Erythroblast (primary cell): Measurements from ENCODE around the gene PXYLP1.

Source experiments
- DNase-seq, 2 experiments: peaks; one replicate each; lab custom pipeline; 2025; lab: John Stamatoyannopoulos, UW
- GATA1 ChIP-seq: IDR thresholded peaks from 2 replicates; pipeline ENCODE4 v1.6.1; 2011; ENCODE audit warnings: low read depth, mild to moderate bottlenecking, control low read depth, low read length, moderate library complexity
- POLR2A ChIP-seq: IDR thresholded peaks from 2 replicates; pipeline ENCODE4 v1.6.1; 2011; ENCODE audit warnings: mild to moderate bottlenecking, low read length

Gene PXYLP1

DNA sequence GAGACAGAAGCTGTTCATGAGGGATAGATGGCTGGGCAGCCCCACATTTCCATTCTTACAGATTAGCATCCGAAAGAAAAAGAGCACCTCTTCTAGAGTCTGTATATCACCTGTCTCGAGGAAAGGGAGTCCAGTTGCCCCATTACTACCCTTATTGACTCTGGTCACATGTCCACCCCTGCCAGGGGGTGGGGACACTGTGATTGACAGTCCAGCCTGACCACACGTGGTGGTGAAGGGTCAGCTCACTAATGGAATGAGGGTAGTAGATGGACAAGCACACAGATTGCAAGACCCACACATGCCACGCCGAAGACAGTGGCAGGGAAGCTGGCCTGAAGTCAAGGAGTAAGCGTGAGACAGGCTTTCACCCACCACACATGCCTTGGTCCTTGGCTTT is 45.8 kb downstream of the PXYLP1 start:
- no peak for DNase-seq
- TF ChIP-seq POLR2A (no peak), GATA1 (no peak)

- no peak for TF ChIP-seq GATA1
- TF ChIP-seq POLR2A, result no peak
- DNase-seq, result no peak
These were observed 46.8 kb downstream of the PXYLP1 start for GRCh38 chr3:141278196-141279076.

DNA sequence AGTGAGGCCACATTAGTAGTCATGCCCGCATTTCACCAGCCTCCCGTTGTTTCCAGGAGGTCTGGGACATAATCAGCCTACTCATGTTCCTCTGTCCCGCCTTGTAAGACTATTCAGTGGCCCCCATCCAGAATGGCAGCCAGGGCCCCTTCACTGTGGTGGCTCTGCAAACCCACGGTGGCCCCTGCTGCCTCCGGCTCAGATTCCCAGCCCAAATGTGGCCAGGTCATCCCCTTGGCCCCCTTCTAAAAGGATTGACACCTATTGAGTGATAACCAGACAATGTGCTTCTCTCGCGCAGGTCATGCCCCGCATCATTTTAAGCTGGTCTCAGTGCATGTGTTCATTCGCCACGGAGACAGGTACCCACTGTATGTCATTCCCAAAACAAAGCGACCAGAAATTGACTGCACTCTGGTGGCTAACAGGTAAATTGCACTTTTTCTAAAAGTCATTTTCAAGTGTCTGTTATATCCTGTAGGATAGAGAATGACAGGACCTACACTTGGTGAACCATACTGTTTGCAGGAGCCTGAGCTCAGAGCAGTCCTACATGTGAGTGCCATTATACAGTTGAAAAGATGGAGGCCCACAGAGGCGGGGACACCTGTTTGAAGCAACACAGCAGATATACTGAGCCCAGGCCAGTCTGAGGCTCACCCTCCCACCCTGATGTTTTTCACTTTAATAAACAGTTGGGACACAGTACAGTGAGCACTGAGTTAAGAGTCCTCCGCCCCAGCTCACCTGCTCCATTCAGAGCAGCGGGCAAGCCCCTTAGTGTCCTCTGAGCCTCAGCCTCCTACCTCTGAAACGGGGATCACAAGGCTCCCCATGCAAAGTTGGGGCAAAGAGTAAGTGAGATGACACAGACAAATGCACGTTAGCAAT is 47.7 kb downstream of the PXYLP1 start:
- DNase-seq, result peak; percentile 16 to 25
- TF ChIP-seq GATA1 (no peak), POLR2A (no peak)

- DNase-seq, result no peak
- TF ChIP-seq POLR2A (no peak), GATA1 (no peak)
These were observed 48.5 kb downstream of the PXYLP1 start for GRCh38 chr3:141280086-141280485.

- TF ChIP-seq POLR2A (no peak), GATA1 (no peak)
- DNase-seq, result no peak
These were observed 49.1 kb downstream of the PXYLP1 start for GRCh38 chr3:141280690-141281089.

GRCh38 chr3:141285570-141285969 is 53.9 kb downstream of the PXYLP1 start:
- TF ChIP-seq GATA1 (no peak), POLR2A (no peak)
- DNase-seq, result no peak

DNA sequence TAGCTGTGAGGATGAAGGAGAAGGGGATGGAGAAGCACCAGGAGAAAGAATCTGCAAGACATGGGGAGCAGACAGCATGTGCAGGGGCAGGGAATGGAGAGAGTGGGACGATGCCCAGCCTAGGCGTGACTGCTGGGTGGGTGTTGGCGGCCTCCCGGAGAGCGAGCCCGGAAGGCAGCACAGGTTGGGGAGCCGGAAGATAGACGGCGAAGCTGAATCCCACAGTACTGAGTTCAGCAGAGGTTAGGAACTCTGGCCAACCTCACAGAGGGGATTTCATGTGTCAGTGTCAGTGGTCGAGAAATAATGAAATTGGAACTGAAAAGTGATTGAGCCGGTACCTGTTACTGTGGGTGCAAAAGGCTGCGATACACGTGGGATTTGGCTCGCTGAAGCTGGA is 55.2 kb downstream of the PXYLP1 start:
- no peak for TF ChIP-seq POLR2A
- no peak for TF ChIP-seq GATA1
- no peak for DNase-seq

DNA sequence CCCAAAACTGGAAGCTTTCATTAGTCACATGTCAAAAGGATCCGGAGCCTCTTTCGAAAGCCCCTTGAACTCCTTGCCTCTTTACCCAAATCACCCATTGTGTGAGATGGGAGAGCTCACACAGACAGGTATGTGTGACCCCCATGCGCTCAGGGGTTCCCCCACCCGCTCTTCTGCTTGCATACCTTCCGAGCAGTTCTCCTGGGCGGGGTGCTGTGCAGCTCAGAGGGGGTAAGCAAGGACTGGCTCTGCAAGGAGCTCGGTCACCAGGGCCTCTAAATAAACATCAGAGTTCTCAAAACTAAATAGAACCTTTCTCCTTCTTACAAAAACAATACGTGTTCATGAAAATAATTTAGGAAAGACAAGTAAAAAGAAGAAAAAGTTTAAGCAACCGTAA is 55.7 kb downstream of the PXYLP1 start:
- DNase-seq, result no peak
- no peak for TF ChIP-seq POLR2A
- TF ChIP-seq GATA1, result no peak

GRCh38 chr3:141288336-141288990 is 56.8 kb downstream of the PXYLP1 start:
- TF ChIP-seq GATA1, result no peak
- no peak for TF ChIP-seq POLR2A
- DNase-seq, result no peak

- TF ChIP-seq POLR2A, result no peak
- TF ChIP-seq GATA1, result no peak
- no peak for DNase-seq
These were observed 57.7 kb downstream of the PXYLP1 start for GRCh38 chr3:141289228-141289772.

DNA sequence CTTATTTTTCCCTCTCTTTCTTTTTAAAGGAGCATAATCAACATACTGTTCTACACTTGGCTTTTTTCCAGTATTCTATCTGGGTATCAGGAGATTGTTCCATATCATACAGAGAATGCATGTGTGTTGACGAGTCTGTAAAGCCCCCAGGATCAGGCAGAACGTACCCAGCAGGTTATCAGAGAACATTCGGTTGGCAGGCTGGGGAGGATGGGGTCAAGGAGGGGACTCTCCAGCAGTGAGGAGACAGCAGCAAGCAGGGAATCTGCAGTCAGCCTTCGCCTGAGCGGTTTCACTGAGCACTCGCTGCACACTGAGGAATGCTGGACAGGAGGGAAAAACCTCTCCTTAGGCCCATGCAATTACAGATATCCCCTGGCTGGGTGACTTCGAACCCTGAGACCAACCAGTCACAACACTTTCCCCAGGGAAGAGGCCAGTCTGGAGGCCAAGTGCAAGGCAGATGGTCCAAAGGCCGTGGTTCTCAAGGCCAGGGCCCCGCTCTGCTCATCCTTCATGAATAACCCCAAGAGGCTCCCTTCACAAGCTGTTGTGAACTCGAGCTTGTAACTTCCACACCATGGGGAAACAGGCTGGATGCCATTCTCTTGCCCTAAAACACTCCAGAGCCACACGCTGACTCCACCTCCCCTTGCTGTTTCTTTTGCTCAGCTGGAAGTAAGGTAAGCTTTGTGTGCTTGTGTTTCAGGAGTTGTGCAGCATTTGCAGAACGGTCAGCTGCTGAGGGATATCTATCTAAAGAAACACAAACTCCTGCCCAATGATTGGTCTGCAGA is 60.1 kb downstream of the PXYLP1 start:
- DNase-seq, result peak; percentile 32 to 84
- TF ChIP-seq GATA1, result no peak
- TF ChIP-seq POLR2A, result no peak

DNA sequence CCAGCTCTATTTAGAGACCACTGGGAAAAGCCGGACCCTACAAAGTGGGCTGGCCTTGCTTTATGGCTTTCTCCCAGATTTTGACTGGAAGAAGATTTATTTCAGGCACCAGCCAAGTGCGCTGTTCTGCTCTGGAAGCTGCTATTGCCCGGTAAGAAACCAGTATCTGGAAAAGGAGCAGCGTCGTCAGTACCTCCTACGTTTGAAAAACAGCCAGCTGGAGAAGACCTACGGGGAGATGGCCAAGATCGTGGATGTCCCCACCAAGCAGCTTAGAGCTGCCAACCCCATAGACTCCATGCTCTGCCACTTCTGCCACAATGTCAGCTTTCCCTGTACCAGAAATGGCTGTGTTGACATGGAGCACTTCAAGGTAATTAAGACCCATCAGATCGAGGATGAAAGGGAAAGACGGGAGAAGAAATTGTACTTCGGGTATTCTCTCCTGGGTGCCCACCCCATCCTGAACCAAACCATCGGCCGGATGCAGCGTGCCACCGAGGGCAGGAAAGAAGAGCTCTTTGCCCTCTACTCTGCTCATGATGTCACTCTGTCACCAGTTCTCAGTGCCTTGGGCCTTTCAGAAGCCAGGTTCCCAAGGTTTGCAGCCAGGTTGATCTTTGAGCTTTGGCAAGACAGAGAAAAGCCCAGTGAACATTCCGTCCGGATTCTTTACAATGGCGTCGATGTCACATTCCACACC is 60.9 kb downstream of the PXYLP1 start:
- no peak for DNase-seq
- no peak for TF ChIP-seq GATA1
- TF ChIP-seq POLR2A, result no peak

GRCh38 chr3:141294301-141294700 is 62.7 kb downstream of the PXYLP1 start:
- no peak for DNase-seq

More at GRCh38 chr3:141294301-141294700, 62.7 kb downstream of the PXYLP1 start:
- TF ChIP-seq POLR2A (no peak), GATA1 (no peak)
